SJCRH30 (cell line): Measurements from ENCODE around the gene INO80E. TPM values are rescaled to one million over a fixed set of nuclear protein-coding genes. Genes with fewer than 3 reads are reported as not detected.
"Not testable (repeated sequence)": the region's sequence is repeated elsewhere in the genome, so short reads cannot be mapped to it uniquely, and the experiment has no call there.

Experiments used
- DNase-seq, 2 experiments: peaks; one replicate each; pipeline ENCODE4 v3.0.0-alpha.2; 2015 to 2020
- H3K27ac ChIP-seq: fragments of 250-450 bp; sonication (Bioruptor Pico); 2 replicates; pipeline ENCODE4 v1.5.1; 2020; ENCODE audit warnings: mild to moderate bottlenecking, moderate library complexity
- H3K27me3 ChIP-seq: fragments of 250-450 bp; sonication (Bioruptor Pico); 2 replicates; pipeline ENCODE4 v1.5.1; 2020; ENCODE audit warnings: mild to moderate bottlenecking, moderate library complexity
- H3K36me3 ChIP-seq: fragments of 250-450 bp; sonication (Bioruptor Pico); 2 replicates; pipeline ENCODE4 v1.5.1; 2020; ENCODE audit warnings: mild to moderate bottlenecking, moderate library complexity
- H3K4me1 ChIP-seq: fragments of 250-450 bp; sonication (Bioruptor Pico); 2 replicates; pipeline ENCODE4 v1.5.1; 2020; ENCODE audit warnings: mild to moderate bottlenecking, moderate library complexity
- H3K4me3 ChIP-seq: fragments of 250-450 bp; sonication (Bioruptor Pico); 2 replicates; pipeline ENCODE4 v1.5.1; 2020; ENCODE audit warnings: mild to moderate bottlenecking, moderate library complexity
- H3K9me3 ChIP-seq: fragments of 250-450 bp; sonication (Bioruptor Pico); replicated peaks from 2 replicates; pipeline ENCODE4 v1.5.1; 2020; ENCODE audit warnings: mild to moderate bottlenecking, moderate library complexity
- total RNA-seq: library from RNA; depleted of rRNA; stranded (reverse); fragments of >200 nt; shearing (Covaris generic); gene quantifications from 2 replicates; pipeline ENCODE4 v1.2.3, GENCODE V29; 2014

INO80E gene
- total RNA-seq, 1 experiment from 2014 or later: 54.5 TPM

- no peak for DNase-seq
- no peaks in the 10 kb centered on the region for H3K9me3 ChIP-seq
- no peak overlapping the region for H3K27ac ChIP-seq
- no peak overlapping the region for H3K4me3 ChIP-seq
- H3K4me1 ChIP-seq: peaks cover 9% of the 10 kb centered on the region
- no peaks in the 10 kb centered on the region for H3K27me3 ChIP-seq
- no peaks in the 10 kb centered on the region for H3K36me3 ChIP-seq
These were observed 27.5 kb downstream of the INO80E start for GRCh38 chr16:30023586-30023985.

GRCh38 chr16:30024451-30024850 is 28.4 kb downstream of the INO80E start:
- Histone ChIP-seq H3K9me3 (no peaks in the 10 kb centered on the region), H3K27ac (no peak overlapping the region)

GRCh38 chr16:30025156-30025555 is 29.1 kb downstream of the INO80E start:
- Histone ChIP-seq H3K4me1 (peaks cover 18% of the 10 kb centered on the region), H3K27ac (no peak overlapping the region), H3K9me3 (no peaks in the 10 kb centered on the region), H3K27me3 (no peaks in the 10 kb centered on the region), H3K4me3 (no peak overlapping the region), H3K36me3 (no peaks in the 10 kb centered on the region)
- DNase-seq: no peak

More at GRCh38 chr16:30024451-30024850, 28.4 kb downstream of the INO80E start:
- DNase-seq: no peak
- no peak overlapping the region for H3K4me3 ChIP-seq
- no peaks in the 10 kb centered on the region for H3K36me3 ChIP-seq
- no peaks in the 10 kb centered on the region for H3K27me3 ChIP-seq
- peaks cover 16% of the 10 kb centered on the region for H3K4me1 ChIP-seq

DNA sequence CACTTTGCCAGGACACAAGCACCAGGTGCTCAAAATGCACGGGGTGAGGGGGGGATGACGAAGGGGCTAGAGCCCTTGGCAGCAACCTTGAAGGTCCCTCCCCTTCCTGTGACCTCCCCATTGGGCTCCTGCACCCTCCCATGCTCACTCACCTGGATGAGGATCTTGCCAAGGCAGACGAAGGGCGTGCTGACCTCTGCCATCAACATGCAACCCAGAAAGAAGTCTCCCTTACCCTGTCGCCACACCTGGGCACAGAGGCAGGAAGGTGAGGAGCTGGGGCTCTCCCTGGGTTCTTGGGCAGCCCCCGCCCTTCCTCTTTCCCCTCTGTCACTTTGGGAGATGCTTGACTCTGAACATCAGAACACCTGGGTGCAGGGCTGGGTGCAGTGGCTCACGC is 29.5 kb downstream of the INO80E start:
- Histone ChIP-seq H3K27me3 (no peaks in the 10 kb centered on the region), H3K4me1 (peaks cover 18% of the 10 kb centered on the region), H3K9me3 (no peaks in the 10 kb centered on the region), H3K4me3 (no peak overlapping the region), H3K27ac (no peak overlapping the region), H3K36me3 (no peaks in the 10 kb centered on the region)
- DNase-seq: no peak

- H3K27me3 ChIP-seq: peaks cover 2% of the 10 kb centered on the region; the same call in 1 of the 2 replicates
- no peak overlapping the region for H3K4me3 ChIP-seq
- no peak overlapping the region for H3K27ac ChIP-seq
- H3K4me1 ChIP-seq: peaks cover 18% of the 10 kb centered on the region
- no peak for DNase-seq
- H3K9me3 ChIP-seq: no peaks in the 10 kb centered on the region
- no peaks in the 10 kb centered on the region for H3K36me3 ChIP-seq
These were observed 30.4 kb downstream of the INO80E start for GRCh38 chr16:30026449-30026848.

DNA sequence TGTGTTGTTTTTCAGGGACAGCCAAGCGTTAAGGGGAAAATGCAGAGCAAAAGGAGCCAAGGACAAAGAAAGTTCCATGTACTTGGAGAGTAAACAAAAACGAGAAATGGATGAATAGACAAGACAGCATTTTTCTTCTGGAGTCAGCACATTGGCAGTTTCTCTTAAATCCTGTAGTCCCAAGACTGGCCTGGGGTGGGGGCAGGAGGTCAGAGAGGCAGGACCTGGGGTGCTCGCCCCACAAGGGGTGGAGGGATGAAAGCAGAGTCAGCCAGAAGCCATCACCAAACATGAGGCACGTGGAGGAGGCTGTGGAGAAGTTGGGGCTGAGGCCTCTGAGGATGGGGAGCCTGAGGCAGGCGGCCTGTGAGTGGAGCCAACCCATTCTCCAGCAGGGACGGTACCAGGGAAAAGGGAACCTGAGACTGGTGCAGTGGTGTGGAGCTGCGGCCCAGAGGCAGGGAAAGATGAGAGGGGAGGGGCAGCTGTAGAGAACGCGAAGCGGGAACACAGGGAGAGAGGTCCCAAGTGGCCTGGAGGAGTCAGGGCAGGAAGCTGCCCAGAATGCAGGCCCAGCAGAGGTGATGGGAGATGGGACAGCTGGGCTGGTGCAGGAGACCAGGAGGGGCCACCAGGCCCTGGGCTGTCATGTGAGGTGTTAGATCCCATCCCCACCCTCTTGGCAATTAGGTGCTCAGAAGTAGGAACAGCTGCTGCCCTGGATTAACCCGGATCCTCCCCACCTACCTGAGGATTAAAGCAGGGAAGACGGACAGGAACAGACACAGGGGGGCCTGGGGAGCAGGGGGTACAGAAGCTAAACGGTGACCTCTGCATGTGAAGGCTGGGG is 31.8 kb downstream of the INO80E start:
- no peaks in the 10 kb centered on the region for H3K9me3 ChIP-seq
- peak; percentile 82 to 85 for DNase-seq
- peaks cover 6% of the 10 kb centered on the region; the same call in 1 of the 2 replicates for H3K27me3 ChIP-seq
- H3K4me1 ChIP-seq: peaks cover 18% of the 10 kb centered on the region
- peak overlapping the region; percentile 12; the same call in 1 of the 2 replicates for H3K27ac ChIP-seq
- H3K36me3 ChIP-seq: no peaks in the 10 kb centered on the region
- no peak overlapping the region for H3K4me3 ChIP-seq

DNA sequence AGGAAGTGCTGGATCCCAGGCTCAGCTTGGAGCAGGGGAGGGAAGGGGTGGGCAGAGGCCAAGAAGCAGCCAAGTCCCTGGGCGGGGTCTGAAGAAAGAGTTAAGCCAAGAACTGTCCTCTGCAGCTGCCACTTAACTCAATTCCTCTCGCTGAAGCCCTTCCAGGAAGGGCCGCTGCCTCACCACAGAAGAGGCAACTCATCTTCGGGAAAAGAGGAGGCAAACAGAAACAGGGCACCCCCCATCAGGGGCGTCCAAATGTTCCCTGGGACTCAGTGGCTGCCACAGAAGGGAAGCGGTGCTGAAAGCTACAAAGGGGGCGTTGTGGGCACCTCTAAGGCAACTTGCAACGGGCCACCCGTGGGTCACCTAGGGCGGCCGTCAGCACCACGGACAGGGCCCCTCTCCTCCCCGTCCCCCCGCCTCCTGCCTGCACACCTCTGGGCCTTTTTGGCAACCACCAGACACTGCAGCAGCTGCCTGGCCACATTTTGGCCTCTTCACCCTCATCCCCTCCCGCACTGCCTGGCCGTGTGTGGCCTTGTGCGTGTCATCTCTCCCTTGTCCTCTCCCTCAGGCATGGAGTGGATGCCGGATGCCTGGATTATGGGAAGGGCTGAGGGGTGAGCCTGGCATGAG is 32.5 kb downstream of the INO80E start:
- Histone ChIP-seq H3K27me3 (peaks cover 6% of the 10 kb centered on the region; the same call in 1 of the 2 replicates), H3K27ac (no peak overlapping the region), H3K36me3 (no peaks in the 10 kb centered on the region), H3K9me3 (no peaks in the 10 kb centered on the region), H3K4me1 (peaks cover 18% of the 10 kb centered on the region), H3K4me3 (no peak overlapping the region)
- DNase-seq: peak; percentile 84 to 86

GRCh38 chr16:30030011-30030685 is 34.1 kb downstream of the INO80E start:
- DNase-seq: no peak
- H3K27ac ChIP-seq: no peak overlapping the region
- H3K27me3 ChIP-seq: peaks cover 6% of the 10 kb centered on the region; the same call in 1 of the 2 replicates
- H3K36me3 ChIP-seq: no peaks in the 10 kb centered on the region
- H3K9me3 ChIP-seq: no peaks in the 10 kb centered on the region
- peaks cover 18% of the 10 kb centered on the region for H3K4me1 ChIP-seq
- no peak overlapping the region for H3K4me3 ChIP-seq

DNA sequence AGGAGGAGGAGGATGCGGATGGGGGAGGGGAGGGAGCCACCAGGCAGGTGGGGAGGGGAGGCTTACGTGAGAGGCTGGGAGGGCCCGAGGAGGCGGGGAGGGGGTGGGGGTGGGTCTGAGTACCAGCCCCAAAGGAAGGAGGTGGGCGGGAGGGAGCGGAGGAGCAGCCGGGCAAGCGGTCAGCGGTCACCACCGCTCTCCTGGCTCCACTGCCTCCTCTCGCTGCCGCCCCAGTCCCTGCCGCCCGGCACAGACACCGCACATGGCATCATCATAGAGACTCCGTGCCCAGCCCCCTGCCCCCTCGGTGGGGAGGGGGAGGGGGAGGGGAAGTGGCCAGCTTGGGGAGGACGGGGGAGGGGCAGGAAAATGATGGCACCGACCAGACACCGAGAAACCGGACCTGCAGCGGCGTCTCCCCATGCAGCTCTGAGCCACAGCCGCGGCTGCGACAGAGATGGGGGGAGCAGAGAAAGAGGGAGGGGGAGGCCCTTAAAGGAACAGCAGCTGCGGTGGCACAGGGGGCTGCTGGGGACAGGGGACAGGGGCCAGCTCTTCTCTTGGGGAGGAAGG is 34.9 kb downstream of the INO80E start, which contains the start of gene TLCD3B:
TLCD3B (minus strand) TSS at position 431 of the 573 bp plus-strand sequence. CDS start 744 bp downstream, outside the sequence.
- H3K36me3 ChIP-seq: no peaks in the 10 kb centered on the region
- peak within 1 kb of the TSS; percentile 22; the same call in 1 of the 2 replicates for H3K4me3 ChIP-seq
- peaks cover 6% of the 10 kb centered on the region; the same call in 1 of the 2 replicates for H3K27me3 ChIP-seq
- H3K4me1 ChIP-seq: peaks cover 18% of the 10 kb centered on the region
- H3K9me3 ChIP-seq: no peaks in the 10 kb centered on the region
- H3K27ac ChIP-seq: no peak within 1 kb of the TSS
- DNase-seq: no peak

GRCh38 chr16:30031477-30031918 is 35.5 kb downstream of the INO80E start:
- H3K4me1 ChIP-seq: peaks cover 18% of the 10 kb centered on the region
- peak overlapping the region; percentile 22; the same call in 1 of the 2 replicates for H3K4me3 ChIP-seq
- H3K27me3 ChIP-seq: peaks cover 6% of the 10 kb centered on the region; the same call in 1 of the 2 replicates
- no peaks in the 10 kb centered on the region for H3K36me3 ChIP-seq
- H3K9me3 ChIP-seq: no peaks in the 10 kb centered on the region
- DNase-seq: no peak
- no peak overlapping the region for H3K27ac ChIP-seq

DNA sequence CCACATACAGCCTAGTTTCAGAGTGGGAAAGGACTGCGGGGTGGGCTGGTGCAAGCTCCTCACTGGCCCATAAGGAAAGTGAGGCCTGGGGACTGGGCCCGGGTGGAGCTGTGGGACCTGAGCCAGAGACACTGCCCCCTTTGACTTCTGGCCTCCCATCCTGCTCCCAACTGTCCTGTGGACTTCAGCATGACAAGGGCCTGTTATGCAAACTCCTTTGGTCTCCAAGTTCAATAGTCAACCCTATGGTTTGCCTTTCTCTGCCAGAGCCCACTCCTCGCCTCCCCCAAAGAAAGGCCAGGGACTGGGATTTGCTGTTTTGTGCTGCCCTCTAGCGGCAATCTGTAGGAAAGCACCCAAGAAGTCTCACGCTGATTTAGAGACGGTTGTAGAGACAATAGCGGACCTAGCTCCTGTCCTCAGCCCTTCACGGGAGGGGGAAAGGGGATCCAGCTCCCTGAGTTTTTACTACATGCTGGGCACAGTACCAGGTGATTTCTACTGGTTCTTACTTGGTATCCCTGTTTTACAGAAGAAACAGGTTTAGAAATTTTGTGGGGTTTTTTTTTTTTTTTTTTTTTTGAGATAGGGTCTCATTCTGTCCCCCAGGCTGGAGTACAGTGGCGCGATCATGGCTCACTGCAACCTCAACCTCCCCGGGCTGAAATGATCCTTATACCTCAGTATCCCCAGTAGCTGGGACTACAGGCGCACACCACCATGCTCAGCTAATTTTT is 36.2 kb downstream of the INO80E start:
- DNase-seq: peak; percentile 61 to 85
- Histone ChIP-seq H3K4me1 (peaks cover 14% of the 10 kb centered on the region), H3K27me3 (peaks cover 6% of the 10 kb centered on the region; the same call in 1 of the 2 replicates), H3K4me3 (no peak overlapping the region), H3K9me3 (no peaks in the 10 kb centered on the region), H3K36me3 (no peaks in the 10 kb centered on the region), H3K27ac (no peak overlapping the region)

DNA sequence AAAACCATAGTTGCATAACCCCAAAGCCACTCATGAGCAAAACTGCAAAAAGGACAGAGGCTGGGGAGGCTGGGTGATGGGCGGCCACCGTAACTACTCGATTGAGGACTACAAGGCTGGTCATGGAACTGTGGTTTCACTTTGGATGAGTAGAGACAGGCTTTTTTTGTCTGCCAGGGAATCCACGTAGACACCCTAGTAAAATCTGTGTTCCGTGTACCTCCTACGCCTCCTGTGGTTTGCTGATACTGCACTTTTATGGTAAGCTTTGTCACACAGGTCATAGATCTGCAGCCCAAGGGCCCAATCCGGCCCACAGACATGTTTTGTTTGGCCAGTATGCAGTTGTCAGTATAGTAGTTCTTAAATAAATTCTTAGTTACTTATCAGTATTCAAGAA is 37.2 kb downstream of the INO80E start:
- Histone ChIP-seq H3K36me3 (no peaks in the 10 kb centered on the region), H3K4me3 (no peak overlapping the region), H3K27me3 (peaks cover 6% of the 10 kb centered on the region; the same call in 1 of the 2 replicates), H3K27ac (no peak overlapping the region), H3K4me1 (peaks cover 9% of the 10 kb centered on the region), H3K9me3 (no peaks in the 10 kb centered on the region)
- DNase-seq: no peak

DNA sequence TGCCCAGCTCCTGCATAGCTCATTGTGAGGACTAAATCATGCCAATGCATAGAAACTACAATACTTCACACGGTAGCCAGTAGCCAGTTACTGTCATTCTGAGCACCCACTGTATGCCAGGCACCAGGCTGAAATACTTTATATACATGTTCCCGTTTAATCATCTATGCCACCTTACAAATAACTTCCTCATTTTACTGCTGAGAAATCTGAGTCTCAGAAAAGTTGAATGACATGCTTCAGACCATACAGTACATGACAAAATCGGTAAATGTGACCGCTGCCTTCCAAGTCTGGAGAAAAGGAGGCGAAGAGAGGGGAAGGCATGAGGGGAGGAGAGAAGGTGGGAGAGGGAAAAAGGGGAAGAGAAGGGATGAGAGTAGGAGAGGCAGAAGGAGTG is 44.2 kb downstream of the INO80E start:
- H3K4me3 ChIP-seq: no peak overlapping the region
- DNase-seq: no peak
- H3K27me3 ChIP-seq: no peaks in the 10 kb centered on the region; the same call in none of the 2 replicates
- H3K9me3 ChIP-seq: no peaks in the 10 kb centered on the region
- no peaks in the 10 kb centered on the region for H3K4me1 ChIP-seq
- no peaks in the 10 kb centered on the region for H3K36me3 ChIP-seq
- H3K27ac ChIP-seq: no peak overlapping the region

DNA sequence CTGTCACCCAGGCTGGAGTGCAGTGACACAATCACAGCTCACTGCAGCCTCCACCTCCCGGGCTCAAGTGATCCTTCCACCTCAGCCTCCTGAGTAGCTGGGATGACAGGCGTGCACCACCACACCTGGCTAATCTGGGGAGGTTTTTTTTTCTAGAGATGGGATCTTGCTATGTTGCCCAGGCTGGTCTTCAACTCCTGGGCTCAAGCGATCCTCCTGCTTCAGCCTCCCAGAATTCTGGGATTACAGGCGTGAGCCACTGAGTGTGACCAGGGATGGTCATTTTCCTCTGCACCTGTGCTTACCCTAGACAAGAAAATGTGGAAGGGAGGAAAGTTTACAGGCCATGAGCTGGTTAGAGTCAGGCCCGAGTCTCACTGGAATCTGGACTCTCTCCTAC is 44.6 kb downstream of the INO80E start:
- H3K27ac ChIP-seq, H3K9me3 ChIP-seq, H3K4me3 ChIP-seq, DNase-seq, H3K36me3 ChIP-seq, H3K4me1 ChIP-seq, H3K27me3 ChIP-seq: not testable (repeated sequence)
